Mesendoderm (in vitro differentiated cells): Measurements from ENCODE around the gene TXNRD2.

Source experiments
- DNase-seq: peaks from one replicate; pipeline ENCODE4 v3.0.0; 2013
- H2AK5ac ChIP-seq: 2 replicates; pipeline ENCODE4 v1.6.1; 2013; ENCODE audit warnings: low read length, inconsistent platforms
- H2BK120ac ChIP-seq: 2 replicates; pipeline ENCODE4 v1.6.1; 2013; ENCODE audit warnings: low read depth, mild to moderate bottlenecking, low read length, moderate library complexity, mixed read lengths
- H2BK15ac ChIP-seq: replicated peaks from 2 replicates; pipeline ENCODE4 v1.6.1; 2013; ENCODE audit warnings: low read depth, mild to moderate bottlenecking, moderate library complexity
- H2BK5ac ChIP-seq: 2 replicates; pipeline ENCODE4 v1.6.1; 2013; ENCODE audit warnings: low read length, inconsistent platforms
- H3K18ac ChIP-seq: 2 replicates; pipeline ENCODE4 v1.6.1; 2013; ENCODE audit warnings: mild to moderate bottlenecking, low read length, mixed read lengths
- H3K23ac ChIP-seq: one replicate; pipeline ENCODE4 v1.6.1; 2013; ENCODE audit warnings: low read length
- H3K27ac ChIP-seq: 2 replicates; pipeline ENCODE4 v1.5.1; 2013; ENCODE audit warnings: low read depth, mild to moderate bottlenecking, inconsistent platforms, low read length, moderate library complexity
- H3K27me3 ChIP-seq: 2 replicates; pipeline ENCODE4 v1.6.1; 2013; ENCODE audit warnings: low read length, control low read depth, mild to moderate bottlenecking, inconsistent platforms; ENCODE audit not compliant: insufficient read depth, poor library complexity
- H3K36me3 ChIP-seq: 2 replicates; pipeline ENCODE4 v1.6.1; 2013; ENCODE audit warnings: low read length, inconsistent platforms; ENCODE audit not compliant: control insufficient read depth, insufficient read depth
- H3K4ac ChIP-seq: one replicate; pipeline ENCODE4 v1.6.1; 2013; ENCODE audit warnings: low read depth, mild to moderate bottlenecking, low read length, moderate library complexity
- H3K4me1 ChIP-seq: 2 replicates; pipeline ENCODE4 v1.6.1; 2013; ENCODE audit warnings: low read depth, low read length, inconsistent platforms; ENCODE audit not compliant: control insufficient read depth
- H3K4me2 ChIP-seq: 2 replicates; pipeline ENCODE4 v1.6.1; 2013; ENCODE audit warnings: low read length
- H3K4me3 ChIP-seq: 2 replicates; pipeline ENCODE4 v1.5.1; 2013; ENCODE audit warnings: mild to moderate bottlenecking, low read length
- H3K56ac ChIP-seq: one replicate; pipeline ENCODE4 v1.6.1; 2013; ENCODE audit warnings: low read length
- H3K79me1 ChIP-seq: 2 replicates; pipeline ENCODE4 v1.6.1; 2013; ENCODE audit warnings: low read length, inconsistent platforms
- H3K79me2 ChIP-seq: 2 replicates; pipeline ENCODE4 v1.6.1; 2013; ENCODE audit warnings: mild to moderate bottlenecking, low read length; ENCODE audit not compliant: control insufficient read depth, insufficient read depth
- H3K9ac ChIP-seq: 2 replicates; pipeline ENCODE4 v1.6.1; 2013; ENCODE audit warnings: low read length, inconsistent platforms
- H4K5ac ChIP-seq: one replicate; pipeline ENCODE4 v1.6.1; 2013; ENCODE audit warnings: low read length
- H4K8ac ChIP-seq: one replicate; pipeline ENCODE4 v1.6.1; 2013; ENCODE audit warnings: low read depth, mild to moderate bottlenecking, control low read depth, low read length, moderate library complexity
- WGBS: extraction: QIAGEN DNeasy Blood & Tissue Kit; methylation state at CpG from one replicate; pipeline ENCODE4 v1.1.7; 2013; ENCODE audit warnings: low lambda C conversion rate, missing lambda C conversion rate; ENCODE audit not compliant: insufficient coverage; ENCODE audit errors: extremely low coverage; 5-methylcytosine and 5-hydroxymethylcytosine counted together

Gene TXNRD2

GRCh38 chr22:19969141-19969928, 27.7 kb upstream of the TXNRD2 start:
- no peaks in the 10 kb centered on the region for H3K79me1 ChIP-seq
- H2BK5ac ChIP-seq = no peak overlapping the region
- no peak overlapping the region for H4K5ac ChIP-seq
- no peak overlapping the region for H3K4ac ChIP-seq
- no peak overlapping the region for H3K4me3 ChIP-seq
- H3K56ac ChIP-seq = no peak overlapping the region
- H3K27ac ChIP-seq = no peak overlapping the region
- H3K18ac ChIP-seq = no peak overlapping the region
- no peaks in the 10 kb centered on the region for H3K27me3 ChIP-seq
- H4K8ac ChIP-seq = no peak overlapping the region
- H3K9ac ChIP-seq = no peak overlapping the region
- no peak overlapping the region for H2BK120ac ChIP-seq
- no peak overlapping the region for H2BK15ac ChIP-seq
- H3K4me1 ChIP-seq = no peaks in the 10 kb centered on the region
- WGBS = no CpG with 5 or more reads among the region's 11 CpGs
- no peak overlapping the region for H3K23ac ChIP-seq
- no peak overlapping the region for H2AK5ac ChIP-seq
- no peak for DNase-seq
- no peaks in the 10 kb centered on the region for H3K36me3 ChIP-seq
- H3K4me2 ChIP-seq = no peak overlapping the region
- no peaks in the 10 kb centered on the region for H3K79me2 ChIP-seq

- H2BK5ac ChIP-seq = no peak overlapping the region
- H3K4me3 ChIP-seq = no peak overlapping the region
- H2BK120ac ChIP-seq = no peak overlapping the region
- H4K5ac ChIP-seq = no peak overlapping the region
- H2BK15ac ChIP-seq = no peak overlapping the region
- no peak for DNase-seq
- H3K4ac ChIP-seq = no peak overlapping the region
- no peak overlapping the region for H3K4me2 ChIP-seq
- no peak overlapping the region for H3K18ac ChIP-seq
- no peak overlapping the region for H3K27ac ChIP-seq
- H3K36me3 ChIP-seq = no peaks in the 10 kb centered on the region
- no peaks in the 10 kb centered on the region for H3K79me2 ChIP-seq
- H3K27me3 ChIP-seq = no peaks in the 10 kb centered on the region
- no peak overlapping the region for H4K8ac ChIP-seq
- H3K79me1 ChIP-seq = no peaks in the 10 kb centered on the region
- H3K23ac ChIP-seq = no peak overlapping the region
- H3K9ac ChIP-seq = no peak overlapping the region
- no peak overlapping the region for H3K56ac ChIP-seq
- no CpG with 5 or more reads among the region's 18 CpGs for WGBS
- H3K4me1 ChIP-seq = peaks cover 1% of the 10 kb centered on the region
- no peak overlapping the region for H2AK5ac ChIP-seq
Observed at GRCh38 chr22:19968450-19968891, 26.9 kb upstream of the TXNRD2 start.

GRCh38 chr22:19967850-19968449, 26.3 kb upstream of the TXNRD2 start:
- H2BK5ac ChIP-seq = no peak overlapping the region
- no peak overlapping the region for H3K4me3 ChIP-seq
- no peak overlapping the region for H4K8ac ChIP-seq
- H2BK15ac ChIP-seq = no peak overlapping the region
- H3K9ac ChIP-seq = no peak overlapping the region
- no peak overlapping the region for H2AK5ac ChIP-seq
- no peak overlapping the region for H3K56ac ChIP-seq
- H3K18ac ChIP-seq = no peak overlapping the region
- H3K79me1 ChIP-seq = no peaks in the 10 kb centered on the region
- H3K4ac ChIP-seq = no peak overlapping the region
- no peak overlapping the region for H3K23ac ChIP-seq
- H2BK120ac ChIP-seq = no peak overlapping the region
- no peaks in the 10 kb centered on the region for H3K79me2 ChIP-seq
- no peak overlapping the region for H3K27ac ChIP-seq
- H3K36me3 ChIP-seq = no peaks in the 10 kb centered on the region
- no peak overlapping the region for H3K4me2 ChIP-seq
- no CpG with 5 or more reads among the region's 7 CpGs for WGBS
- no peak overlapping the region for H4K5ac ChIP-seq
- peaks cover 3% of the 10 kb centered on the region for H3K4me1 ChIP-seq
- DNase-seq = no peak
- no peaks in the 10 kb centered on the region for H3K27me3 ChIP-seq

GRCh38 chr22:19966908-19967750, 25.5 kb upstream of the TXNRD2 start:
- DNase-seq = no peak
- no peak overlapping the region for H3K18ac ChIP-seq
- no peak overlapping the region for H3K27ac ChIP-seq
- H3K27me3 ChIP-seq = no peaks in the 10 kb centered on the region
- no peaks in the 10 kb centered on the region for H3K36me3 ChIP-seq
- no peak overlapping the region for H4K5ac ChIP-seq
- no peak overlapping the region for H2BK5ac ChIP-seq
- no peak overlapping the region for H2BK120ac ChIP-seq
- H2AK5ac ChIP-seq = no peak overlapping the region
- H3K79me2 ChIP-seq = no peaks in the 10 kb centered on the region
- H3K4me1 ChIP-seq = peaks cover 5% of the 10 kb centered on the region
- H3K4ac ChIP-seq = no peak overlapping the region
- H2BK15ac ChIP-seq = no peak overlapping the region
- no peak overlapping the region for H3K9ac ChIP-seq
- no peak overlapping the region for H3K23ac ChIP-seq
- H3K79me1 ChIP-seq = no peaks in the 10 kb centered on the region
- no peak overlapping the region for H3K4me3 ChIP-seq
- no CpG with 5 or more reads among the region's 20 CpGs for WGBS
- no peak overlapping the region for H4K8ac ChIP-seq
- H3K4me2 ChIP-seq = no peak overlapping the region
- no peak overlapping the region for H3K56ac ChIP-seq

GRCh38 chr22:19965771-19966709, 24.4 kb upstream of the TXNRD2 start:
- H3K4me2 ChIP-seq = no peak overlapping the region
- H3K79me2 ChIP-seq = no peaks in the 10 kb centered on the region
- H3K4me1 ChIP-seq = peaks cover 5% of the 10 kb centered on the region
- H3K4me3 ChIP-seq = no peak overlapping the region
- H3K23ac ChIP-seq = no peak overlapping the region
- no peak overlapping the region for H3K18ac ChIP-seq
- H2BK15ac ChIP-seq = no peak overlapping the region
- H3K36me3 ChIP-seq = no peaks in the 10 kb centered on the region
- no peak overlapping the region for H3K27ac ChIP-seq
- H3K27me3 ChIP-seq = no peaks in the 10 kb centered on the region
- no CpG with 5 or more reads among the region's 10 CpGs for WGBS
- no peak overlapping the region for H2AK5ac ChIP-seq
- peak; percentile 59 for DNase-seq
- no peak overlapping the region for H4K5ac ChIP-seq
- H3K56ac ChIP-seq = no peak overlapping the region
- no peak overlapping the region for H3K9ac ChIP-seq
- H2BK5ac ChIP-seq = no peak overlapping the region
- H2BK120ac ChIP-seq = no peak overlapping the region
- no peaks in the 10 kb centered on the region for H3K79me1 ChIP-seq
- H4K8ac ChIP-seq = no peak overlapping the region
- H3K4ac ChIP-seq = no peak overlapping the region
